Liver (tissue), 9 donors: ENCODE data around the gene TAP2. TPM values are rescaled to one million over a fixed set of nuclear protein-coding genes. Genes with fewer than 3 reads are reported as not detected.

Experiments
- DNase-seq: peaks from one replicate; pipeline ENCODE4 v3.0.0-alpha.2; 2017; ENCODE audit warnings: low spot score
- H3K27ac ChIP-seq, 2 donors: one replicate each; pipeline ENCODE4 v1.7.0; 2013; ENCODE audit warnings: inconsistent platforms in 2 of 2, low read length in 2 of 2, control low read depth in 1 of 2, low read depth in 1 of 2, mild to moderate bottlenecking in 1 of 2
- H3K27me3 ChIP-seq, 4 donors: one replicate each; pipeline versions ENCODE4 v1.6.1 to v1.7.0; 2013; ENCODE audit warnings: low read length in 3 of 4, inconsistent platforms in 1 of 4, mild to moderate bottlenecking in 1 of 4, moderate library complexity in 1 of 4; ENCODE audit not compliant: control insufficient read depth in 4 of 4, insufficient read depth in 4 of 4
- H3K36me3 ChIP-seq, 4 donors: one replicate each; pipeline versions ENCODE4 v1.6.1 to v1.7.0; 2013; ENCODE audit warnings: low read length in 3 of 4, mild to moderate bottlenecking in 3 of 4, low read depth in 1 of 4, moderate library complexity in 1 of 4; ENCODE audit not compliant: control insufficient read depth in 4 of 4, insufficient read depth in 3 of 4
- H3K4me1 ChIP-seq, 4 donors: one replicate each; pipeline versions ENCODE4 v1.6.1 to v1.7.0; 2013; ENCODE audit warnings: low read length in 3 of 4, mild to moderate bottlenecking in 3 of 4, moderate library complexity in 1 of 4; ENCODE audit not compliant: control insufficient read depth in 4 of 4, insufficient read depth in 4 of 4
- H3K4me3 ChIP-seq, 3 donors: one replicate each; pipeline versions ENCODE4 v1.6.1 to v1.7.0; 2013; ENCODE audit warnings: low read length in 3 of 3, control low read depth in 1 of 3, low read depth in 1 of 3, mild to moderate bottlenecking in 1 of 3
- H3K9ac ChIP-seq, 2 donors: one replicate each; pipeline ENCODE4 v1.7.0; 2013; ENCODE audit warnings: low read length in 2 of 2, mild to moderate bottlenecking in 2 of 2, moderate library complexity in 2 of 2, control low read depth in 1 of 2, low read depth in 1 of 2
- H3K9me3 ChIP-seq, 4 donors: one replicate each; pipeline versions ENCODE4 v1.6.1 to v1.7.0; 2013; ENCODE audit warnings: low read length in 3 of 4; ENCODE audit not compliant: control insufficient read depth in 4 of 4
- EGR1 ChIP-seq, 2 donors: IDR thresholded peaks; 2 replicates each; pipeline ENCODE4 v1.6.1; 2016 to 2018; ENCODE audit warnings: antibody characterized with exemption in 2 of 2, low read depth in 2 of 2
- FOXA1 ChIP-seq: IDR thresholded peaks from 2 replicates; pipeline ENCODE4 v1.6.1; 2016; ENCODE audit warnings: antibody characterized with exemption
- FOXA2 ChIP-seq: IDR thresholded peaks from 2 replicates; pipeline ENCODE4 v1.6.1; 2016; ENCODE audit warnings: antibody characterized with exemption
- GABPA ChIP-seq, 2 donors: IDR thresholded peaks in 1 of 2; conservative IDR thresholded peaks in 1 of 2; 2 replicates each; pipeline ENCODE4 v1.6.1; 2016; ENCODE audit warnings: antibody characterized with exemption in 2 of 2, mild to moderate bottlenecking in 1 of 2, moderate library complexity in 1 of 2
- HNF4A ChIP-seq, 2 donors: conservative IDR thresholded peaks; 2 replicates each; pipeline ENCODE4 v1.6.1; 2016; ENCODE audit warnings: antibody characterized with exemption in 2 of 2, mild to moderate bottlenecking in 2 of 2
- HNF4G ChIP-seq: IDR thresholded peaks from 2 replicates; pipeline ENCODE4 v1.6.1; 2016; ENCODE audit warnings: antibody characterized with exemption
- JUND ChIP-seq, 2 donors: IDR thresholded peaks; 2 replicates each; pipeline ENCODE4 v1.6.1; 2016; ENCODE audit warnings: antibody characterized with exemption in 2 of 2
- NR2F2 ChIP-seq: IDR thresholded peaks from 2 replicates; pipeline ENCODE4 v1.6.1; 2016; ENCODE audit warnings: antibody characterized with exemption
- RAD21 ChIP-seq, 2 donors: IDR thresholded peaks; 2 replicates each; pipeline ENCODE4 v1.6.1; 2016; ENCODE audit warnings: antibody characterized with exemption in 2 of 2, mild to moderate bottlenecking in 2 of 2
- RXRA ChIP-seq, 2 donors: IDR thresholded peaks; 2 replicates each; pipeline ENCODE4 v1.6.1; 2017 to 2018; ENCODE audit warnings: antibody characterized with exemption in 2 of 2, mild to moderate bottlenecking in 1 of 2
- SP1 ChIP-seq: IDR thresholded peaks from 2 replicates; pipeline ENCODE4 v1.6.1; 2018; ENCODE audit warnings: antibody characterized with exemption, mild to moderate bottlenecking
- TAF1 ChIP-seq: conservative IDR thresholded peaks from 2 replicates; pipeline ENCODE4 v1.6.1; 2016; ENCODE audit warnings: antibody characterized with exemption, mild to moderate bottlenecking
- YY1 ChIP-seq: IDR thresholded peaks from 2 replicates; pipeline ENCODE4 v1.6.1; 2016; ENCODE audit warnings: antibody characterized with exemption, mild to moderate bottlenecking
- WGBS: extraction: QIAGEN DNeasy Blood & Tissue Kit; methylation state at CpG from one replicate; pipeline ENCODE4 v1.1.7; 2013; 5-methylcytosine and 5-hydroxymethylcytosine counted together
- polyA plus RNA-seq, 2 donors: library from polyadenylated mRNA; stranded (reverse) in 1 of 2; unstranded in 1 of 2; fragments of 200-250 nt in 1 of 2; fragments of >200 nt in 1 of 2; fragmentation: Nextera tagmentation in 1 of 2; extraction: Ambion mirVana in 1 of 2; gene quantifications; one replicate each; pipeline versions ENCODE4 v1.2.1 to v1.2.3, GENCODE V29; 2013 to 2015
- total RNA-seq, 2 donors: library from RNA; depleted of rRNA; stranded (reverse); fragments of >200 nt; gene quantifications; one replicate each; pipeline ENCODE4 v1.2.3, GENCODE V29; 2014
- TF ChIP-seq, protein P1 (sequence below): fragments of 150-350 bp; IDR thresholded peaks from 2 replicates; pipeline ENCODE4 v1.5.1; 2017; ENCODE audit warnings: improper control_type of control experiment, low read depth, low read length; ENCODE audit not compliant: missing input control
- TF ChIP-seq, protein P2 (sequence below): IDR thresholded peaks from 2 replicates; pipeline ENCODE4 v1.6.1; 2016; ENCODE audit warnings: antibody characterized with exemption
- TF ChIP-seq, protein P3 (sequence below): IDR thresholded peaks from 2 replicates; pipeline ENCODE4 v1.6.1; 2016; ENCODE audit warnings: antibody characterized with exemption
- TF ChIP-seq, protein P4 (sequence below): IDR thresholded peaks from 2 replicates; pipeline ENCODE4 v1.6.1; 2016; ENCODE audit warnings: antibody characterized with exemption, mild to moderate bottlenecking
- donor health status: healthy.
- donor health status: healthy.
- donor health status: healthy.
- donor health status: healthy.
- donor health status: healthy.

TAP2 gene
- total and polyA plus RNA-seq, 4 donors: 2.2 to 14.9 (median 6.4) TPM

DNA sequence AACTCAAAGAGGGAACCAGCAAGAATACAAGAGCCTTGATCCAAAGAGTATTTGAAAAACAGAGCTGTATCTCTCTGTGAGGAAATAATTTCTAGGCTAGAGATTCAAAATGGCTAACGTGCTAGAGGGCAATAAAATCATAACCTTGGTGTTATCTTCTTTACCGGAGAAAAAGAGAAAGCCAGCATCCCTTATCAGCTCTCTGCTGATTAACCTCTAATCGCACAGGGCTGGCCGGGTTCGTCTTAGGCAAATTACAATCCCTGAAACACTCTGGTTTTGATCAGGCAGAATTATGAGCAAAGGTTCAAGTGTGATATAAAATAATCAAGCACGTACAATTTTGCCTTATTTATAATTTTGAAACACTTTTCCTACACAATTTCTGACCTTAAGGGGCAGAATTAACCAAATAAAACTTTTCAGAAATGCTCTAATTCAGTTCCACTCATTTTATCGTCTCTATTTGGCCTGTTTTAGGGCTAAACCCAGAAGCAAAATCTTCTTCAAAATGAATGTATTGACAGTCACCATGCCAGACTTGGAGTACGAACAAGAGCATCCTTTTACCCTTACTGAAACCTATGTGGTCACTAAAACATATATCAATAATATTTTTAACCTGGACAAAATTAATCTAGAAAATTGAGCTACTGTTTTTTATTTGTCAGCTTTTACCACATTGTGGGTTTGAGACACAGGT lies 29.2 kb upstream of the TAP2 start:
- no peaks in the 10 kb centered on the region for H3K27me3 ChIP-seq
- H3K4me3 ChIP-seq: no peak overlapping the region
- DNase-seq: no peak
- no peaks in the 10 kb centered on the region for H3K36me3 ChIP-seq
- H3K9me3 ChIP-seq: no peaks in the 10 kb centered on the region
- no peaks in the 10 kb centered on the region for H3K4me1 ChIP-seq
- no peak for TF ChIP-seq RAD21 (IDR thresholded peaks at IDR 0.05)
- no peak for TF ChIP-seq TAF1
- no peak for TF ChIP-seq NR2F2
- TF ChIP-seq HNF4G: no peak
- TF ChIP-seq GABPA (IDR thresholded peaks at IDR 0.05 in 1 of 2, conservative IDR thresholded peaks at IDR 0.05 in 1 of 2): no peak
- no peak for TF ChIP-seq HNF4A (conservative IDR thresholded peaks at IDR 0.05)
- TF ChIP-seq JUND (IDR thresholded peaks at IDR 0.05): no peak
- TF ChIP-seq YY1: no peak
- TF ChIP-seq, protein P1, sequence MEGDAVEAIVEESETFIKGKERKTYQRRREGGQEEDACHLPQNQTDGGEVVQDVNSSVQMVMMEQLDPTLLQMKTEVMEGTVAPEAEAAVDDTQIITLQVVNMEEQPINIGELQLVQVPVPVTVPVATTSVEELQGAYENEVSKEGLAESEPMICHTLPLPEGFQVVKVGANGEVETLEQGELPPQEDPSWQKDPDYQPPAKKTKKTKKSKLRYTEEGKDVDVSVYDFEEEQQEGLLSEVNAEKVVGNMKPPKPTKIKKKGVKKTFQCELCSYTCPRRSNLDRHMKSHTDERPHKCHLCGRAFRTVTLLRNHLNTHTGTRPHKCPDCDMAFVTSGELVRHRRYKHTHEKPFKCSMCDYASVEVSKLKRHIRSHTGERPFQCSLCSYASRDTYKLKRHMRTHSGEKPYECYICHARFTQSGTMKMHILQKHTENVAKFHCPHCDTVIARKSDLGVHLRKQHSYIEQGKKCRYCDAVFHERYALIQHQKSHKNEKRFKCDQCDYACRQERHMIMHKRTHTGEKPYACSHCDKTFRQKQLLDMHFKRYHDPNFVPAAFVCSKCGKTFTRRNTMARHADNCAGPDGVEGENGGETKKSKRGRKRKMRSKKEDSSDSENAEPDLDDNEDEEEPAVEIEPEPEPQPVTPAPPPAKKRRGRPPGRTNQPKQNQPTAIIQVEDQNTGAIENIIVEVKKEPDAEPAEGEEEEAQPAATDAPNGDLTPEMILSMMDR: no peak
- TF ChIP-seq RXRA (IDR thresholded peaks at IDR 0.05): no peak
- TF ChIP-seq EGR1 (IDR thresholded peaks at IDR 0.05; ENCODE audit: low read depth in 2 of 2): no peak
- TF ChIP-seq SP1: no peak
- no peak for TF ChIP-seq FOXA2
- no peak for TF ChIP-seq FOXA1
- TF ChIP-seq, protein P2, sequence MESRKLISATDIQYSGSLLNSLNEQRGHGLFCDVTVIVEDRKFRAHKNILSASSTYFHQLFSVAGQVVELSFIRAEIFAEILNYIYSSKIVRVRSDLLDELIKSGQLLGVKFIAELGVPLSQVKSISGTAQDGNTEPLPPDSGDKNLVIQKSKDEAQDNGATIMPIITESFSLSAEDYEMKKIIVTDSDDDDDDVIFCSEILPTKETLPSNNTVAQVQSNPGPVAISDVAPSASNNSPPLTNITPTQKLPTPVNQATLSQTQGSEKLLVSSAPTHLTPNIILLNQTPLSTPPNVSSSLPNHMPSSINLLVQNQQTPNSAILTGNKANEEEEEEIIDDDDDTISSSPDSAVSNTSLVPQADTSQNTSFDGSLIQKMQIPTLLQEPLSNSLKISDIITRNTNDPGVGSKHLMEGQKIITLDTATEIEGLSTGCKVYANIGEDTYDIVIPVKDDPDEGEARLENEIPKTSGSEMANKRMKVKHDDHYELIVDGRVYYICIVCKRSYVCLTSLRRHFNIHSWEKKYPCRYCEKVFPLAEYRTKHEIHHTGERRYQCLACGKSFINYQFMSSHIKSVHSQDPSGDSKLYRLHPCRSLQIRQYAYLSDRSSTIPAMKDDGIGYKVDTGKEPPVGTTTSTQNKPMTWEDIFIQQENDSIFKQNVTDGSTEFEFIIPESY: no peak
- TF ChIP-seq, protein P3, sequence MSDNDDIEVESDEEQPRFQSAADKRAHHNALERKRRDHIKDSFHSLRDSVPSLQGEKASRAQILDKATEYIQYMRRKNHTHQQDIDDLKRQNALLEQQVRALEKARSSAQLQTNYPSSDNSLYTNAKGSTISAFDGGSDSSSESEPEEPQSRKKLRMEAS: no peak
- TF ChIP-seq, protein P4, sequence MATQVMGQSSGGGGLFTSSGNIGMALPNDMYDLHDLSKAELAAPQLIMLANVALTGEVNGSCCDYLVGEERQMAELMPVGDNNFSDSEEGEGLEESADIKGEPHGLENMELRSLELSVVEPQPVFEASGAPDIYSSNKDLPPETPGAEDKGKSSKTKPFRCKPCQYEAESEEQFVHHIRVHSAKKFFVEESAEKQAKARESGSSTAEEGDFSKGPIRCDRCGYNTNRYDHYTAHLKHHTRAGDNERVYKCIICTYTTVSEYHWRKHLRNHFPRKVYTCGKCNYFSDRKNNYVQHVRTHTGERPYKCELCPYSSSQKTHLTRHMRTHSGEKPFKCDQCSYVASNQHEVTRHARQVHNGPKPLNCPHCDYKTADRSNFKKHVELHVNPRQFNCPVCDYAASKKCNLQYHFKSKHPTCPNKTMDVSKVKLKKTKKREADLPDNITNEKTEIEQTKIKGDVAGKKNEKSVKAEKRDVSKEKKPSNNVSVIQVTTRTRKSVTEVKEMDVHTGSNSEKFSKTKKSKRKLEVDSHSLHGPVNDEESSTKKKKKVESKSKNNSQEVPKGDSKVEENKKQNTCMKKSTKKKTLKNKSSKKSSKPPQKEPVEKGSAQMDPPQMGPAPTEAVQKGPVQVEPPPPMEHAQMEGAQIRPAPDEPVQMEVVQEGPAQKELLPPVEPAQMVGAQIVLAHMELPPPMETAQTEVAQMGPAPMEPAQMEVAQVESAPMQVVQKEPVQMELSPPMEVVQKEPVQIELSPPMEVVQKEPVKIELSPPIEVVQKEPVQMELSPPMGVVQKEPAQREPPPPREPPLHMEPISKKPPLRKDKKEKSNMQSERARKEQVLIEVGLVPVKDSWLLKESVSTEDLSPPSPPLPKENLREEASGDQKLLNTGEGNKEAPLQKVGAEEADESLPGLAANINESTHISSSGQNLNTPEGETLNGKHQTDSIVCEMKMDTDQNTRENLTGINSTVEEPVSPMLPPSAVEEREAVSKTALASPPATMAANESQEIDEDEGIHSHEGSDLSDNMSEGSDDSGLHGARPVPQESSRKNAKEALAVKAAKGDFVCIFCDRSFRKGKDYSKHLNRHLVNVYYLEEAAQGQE: no peak
- no peak overlapping the region for H3K27ac ChIP-seq
- peak overlapping the region in 1 of 2 donors; percentile 51 for H3K9ac ChIP-seq
- WGBS: 40% methylated on average over 8 of the region's 8 CpGs
